Mucosa of stomach (tissue), 1 donor: ENCODE data around the gene SLITRK1.

Source experiments
- H3K27me3 ChIP-seq: one replicate; pipeline ENCODE4 v1.7.0; 2013; ENCODE audit warnings: mild to moderate bottlenecking, low read length; ENCODE audit not compliant: control insufficient read depth, insufficient read depth
- H3K36me3 ChIP-seq: one replicate; pipeline ENCODE4 v1.7.0; 2013; ENCODE audit warnings: low read length; ENCODE audit not compliant: control insufficient read depth, insufficient read depth
- H3K4me1 ChIP-seq: one replicate; pipeline ENCODE4 v1.7.0; 2013; ENCODE audit warnings: mild to moderate bottlenecking, low read length; ENCODE audit not compliant: control insufficient read depth, insufficient read depth
- H3K4me3 ChIP-seq: one replicate; pipeline ENCODE4 v1.7.0; 2013; ENCODE audit warnings: low read length
- H3K9ac ChIP-seq: one replicate; pipeline ENCODE4 v1.7.0; 2013; ENCODE audit warnings: mild to moderate bottlenecking, low read length, moderate library complexity
- H3K9me3 ChIP-seq: one replicate; pipeline ENCODE4 v1.7.0; 2013; ENCODE audit warnings: mild to moderate bottlenecking, low read length, moderate library complexity; ENCODE audit not compliant: control insufficient read depth
- donor health status: Pancreatic carcinoma.

The SLITRK1 gene

DNA sequence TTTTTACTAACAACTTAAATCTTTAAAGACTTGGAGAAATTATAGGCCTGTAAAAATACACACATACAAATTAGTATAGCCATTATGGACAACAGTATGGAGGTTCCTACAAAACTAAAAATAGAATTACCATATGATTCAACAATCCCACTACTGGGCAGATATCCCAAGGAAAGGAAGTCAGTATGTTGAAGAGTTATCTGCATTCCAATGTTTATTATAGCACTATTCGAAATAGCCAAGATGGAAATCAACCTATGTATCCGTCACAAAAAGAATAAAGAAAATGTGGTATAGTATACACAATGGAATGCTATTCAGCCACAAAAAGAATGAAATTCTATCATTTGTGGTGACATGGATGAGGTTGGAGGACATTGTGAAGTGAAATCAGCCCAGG is 37.2 kb downstream of the SLITRK1 start:
- Histone ChIP-seq H3K9ac (no peak overlapping the region), H3K36me3 (no peaks in the 10 kb centered on the region), H3K4me3 (no peak overlapping the region), H3K4me1 (no peaks in the 10 kb centered on the region), H3K27me3 (no peaks in the 10 kb centered on the region), H3K9me3 (no peaks in the 10 kb centered on the region)

DNA sequence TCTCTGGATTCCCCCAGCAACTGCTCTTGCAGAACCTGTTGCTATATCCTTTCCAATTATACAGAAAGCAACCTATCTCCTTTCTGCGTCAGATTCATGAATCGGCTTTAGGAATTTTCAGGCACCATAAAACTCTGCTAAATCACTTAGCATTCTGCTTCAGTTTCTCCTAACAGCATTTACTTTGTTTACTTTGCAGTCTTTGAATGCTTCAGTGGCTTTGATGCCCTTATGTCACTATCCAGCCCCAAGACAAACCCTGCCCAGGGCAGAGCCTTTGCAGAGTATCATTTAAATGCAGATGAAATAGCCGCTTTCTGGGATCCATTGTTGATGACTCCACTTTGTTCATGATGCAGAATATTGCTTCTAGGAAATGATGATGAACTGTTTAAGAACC is 43.1 kb downstream of the SLITRK1 start:
- H3K9me3 ChIP-seq = no peaks in the 10 kb centered on the region
- no peak overlapping the region for H3K4me3 ChIP-seq
- H3K27me3 ChIP-seq = no peaks in the 10 kb centered on the region
- H3K9ac ChIP-seq = no peak overlapping the region
- H3K36me3 ChIP-seq = no peaks in the 10 kb centered on the region
- no peaks in the 10 kb centered on the region for H3K4me1 ChIP-seq

DNA sequence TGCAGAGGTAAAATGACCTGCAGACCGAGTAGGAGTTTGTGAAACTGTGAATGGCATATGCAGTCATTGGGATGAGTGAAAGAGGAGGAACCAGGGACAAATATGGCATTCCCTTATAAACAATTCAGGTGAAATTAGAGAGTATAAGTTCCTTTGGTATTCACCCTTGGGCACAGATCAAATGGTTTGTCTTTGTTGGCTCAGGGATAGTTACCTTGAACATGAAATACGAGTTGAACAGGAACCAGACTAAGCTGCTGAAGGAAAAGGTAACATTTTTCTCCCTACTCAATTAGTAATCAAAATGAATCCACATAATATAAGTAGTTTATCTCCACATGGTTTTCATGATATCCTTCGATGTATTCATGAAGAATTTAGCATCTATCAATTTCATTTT is 50.5 kb downstream of the SLITRK1 start:
- Histone ChIP-seq H3K27me3 (no peaks in the 10 kb centered on the region), H3K36me3 (no peaks in the 10 kb centered on the region), H3K9ac (no peak overlapping the region), H3K9me3 (no peaks in the 10 kb centered on the region), H3K4me3 (no peak overlapping the region), H3K4me1 (no peaks in the 10 kb centered on the region)

DNA sequence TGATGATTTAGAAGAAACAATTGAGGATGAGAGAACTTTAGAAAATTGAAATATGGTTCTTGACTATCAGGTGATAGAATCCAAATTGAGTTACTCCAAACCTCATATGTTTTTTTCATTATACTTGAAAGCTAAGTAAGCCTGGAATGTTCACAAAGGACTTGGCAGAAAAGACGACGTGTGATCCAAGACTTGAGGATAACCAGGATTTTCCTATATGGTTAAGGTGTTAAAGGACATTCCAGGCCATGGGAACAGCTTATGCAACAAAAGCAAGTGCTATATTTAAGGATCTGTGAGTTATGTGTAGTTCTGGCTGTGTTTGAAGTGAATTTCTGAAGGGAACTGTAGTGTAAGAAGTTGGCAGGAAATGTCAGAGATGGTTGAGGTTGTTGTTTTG is 52.5 kb downstream of the SLITRK1 start:
- Histone ChIP-seq H3K4me1 (no peaks in the 10 kb centered on the region), H3K36me3 (no peaks in the 10 kb centered on the region), H3K9ac (no peak overlapping the region), H3K9me3 (no peaks in the 10 kb centered on the region), H3K27me3 (no peaks in the 10 kb centered on the region), H3K4me3 (no peak overlapping the region)

DNA sequence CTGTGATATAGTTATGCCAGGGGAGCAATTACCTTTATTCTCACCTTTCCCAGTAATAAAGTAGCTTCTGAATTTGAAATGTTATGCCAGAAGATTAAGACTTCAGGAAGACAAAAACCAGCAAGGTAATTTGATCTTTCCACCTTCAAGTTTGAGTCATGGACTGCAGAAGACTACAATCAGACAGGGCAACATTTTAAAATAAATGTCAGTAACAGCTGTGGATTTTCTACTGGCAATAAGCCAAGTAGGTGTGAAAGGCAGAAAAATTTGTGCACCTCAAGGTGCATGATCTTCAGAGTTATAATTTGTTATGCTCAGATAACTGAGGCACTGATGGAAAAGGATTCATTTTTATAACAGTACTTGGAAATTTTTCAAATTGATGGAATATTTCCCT is 54.9 kb downstream of the SLITRK1 start:
- Histone ChIP-seq H3K4me1 (no peaks in the 10 kb centered on the region), H3K36me3 (no peaks in the 10 kb centered on the region), H3K4me3 (no peak overlapping the region), H3K9me3 (no peaks in the 10 kb centered on the region), H3K9ac (no peak overlapping the region), H3K27me3 (no peaks in the 10 kb centered on the region)
